ENCODE data around the gene LAMC1.

Gene LAMC1

GRCh38 chr1:183194527-183195141 is 171.4 kb downstream of the LAMC1 start:
- no peak for DNase-seq (ENCODE audit: low read depth)

- no peak for DNase-seq (ENCODE audit: low read depth)
Measured at GRCh38 chr1:183195142-183195574, 171.9 kb downstream of the LAMC1 start.

Data from T-helper 22 cell (primary cell).